ENCODE measurements around the gene USP21. TPM values are rescaled to one million over a fixed set of nuclear protein-coding genes. Genes with fewer than 3 reads are reported as not detected.

Gene USP21
- total RNA-seq (2013) = 8.6 TPM
- 10 to 100 TPM; 11.0 to 42.8 (median 11.3) TPM for polyA plus RNA-seq
- polyA minus RNA-seq = 8.5 and 10.1 TPM in 2 replicates
- total RNA-seq = 1.2 to 12.0 (median 7.7) reads per million in 11 experiments

- Mint-ChIP-seq H3K36me3 (peaks cover 42 to 61% of the 10 kb centered on the region in 2 donors), H3K4me1 (peaks cover 44% of the 10 kb centered on the region), H3K27ac (peak within 1 kb of the TSS; percentile 78 to 94 (median 85)), H3K27me3 (ENCODE audit: low read depth in 3 of 3) (no peaks in the 10 kb centered on the region), H3K4me3 (peak within 1 kb of the TSS; percentile 85 to 87), H3K9me3 (no peaks in the 10 kb centered on the region)
- 6% methylated on average over 47 of the region's 60 CpGs for WGBS (ENCODE audit: insufficient coverage)
- TF ChIP-seq CTCF (IDR thresholded peaks at IDR 0.05) = no peak
- Histone ChIP-seq H3K36me3 (replicated peaks in 1 of 2; ENCODE audit: control insufficient read depth in 1 of 2, insufficient read depth in 2 of 2, low read length in 2 of 2) (peaks cover 38 to 55% of the 10 kb centered on the region in 2 donors), H3K4me2 (replicated peaks; ENCODE audit: extremely low read depth, low read length, poor library complexity, severe bottlenecking) (peak within 1 kb of the TSS; percentile 97), H3K9ac (ENCODE audit: insufficient read depth, low read length, poor library complexity, severe bottlenecking) (peak within 1 kb of the TSS; percentile 87), H3K4me1 (ENCODE audit: control insufficient read depth in 1 of 2, insufficient read depth in 2 of 2, low read length in 2 of 2) (peaks cover 20 to 36% of the 10 kb centered on the region in 2 donors), H3K79me2 (ENCODE audit: insufficient read depth, low read length) (peaks cover 36% of the 10 kb centered on the region), H3K4me3 (replicated peaks in 1 of 3; ENCODE audit: low read depth in 2 of 3, low read length in 3 of 3) (peak within 1 kb of the TSS; percentile 69 to 97 (median 94)), H2AFZ (ENCODE audit: insufficient read depth, low read depth, low read length, poor library complexity, severe bottlenecking) (peak within 1 kb of the TSS; percentile 92), H4K20me1 (ENCODE audit: insufficient read depth, low read length) (no peaks in the 10 kb centered on the region), H3K9me3 (replicated peaks in 1 of 2; ENCODE audit: control insufficient read depth in 1 of 2, insufficient read depth in 1 of 2, low read length in 2 of 2) (no peaks in the 10 kb centered on the region), H3K27me3 (ENCODE audit: control insufficient read depth in 2 of 2, insufficient read depth in 2 of 2, low read length in 2 of 2) (no peaks in the 10 kb centered on the region), H3K27ac (ENCODE audit: low read depth in 1 of 2, low read length in 2 of 2) (peak within 1 kb of the TSS; percentile 52 to 85)
- intact Hi-C loops (cut with micrococcal nuclease) = no loop called here
- DNase-seq = peak; percentile 82 to 87 (median 85)
Measured at GRCh38 chr1:161159087-161159912, at the start of gene USP21. USP21 (plus strand) TSS chr1:161159500; CDS start chr1:161160641, 1,141 bp downstream.

- Mint-ChIP-seq H3K27ac (peak overlapping the region; percentile 75 to 89 (median 82)), H3K4me1 (peaks cover 50% of the 10 kb centered on the region), H3K4me3 (peak overlapping the region in 1 of 2 donors; percentile 59), H3K27me3 (ENCODE audit: low read depth in 3 of 3) (no peaks in the 10 kb centered on the region), H3K36me3 (peaks cover 16 to 38% of the 10 kb centered on the region in 2 donors), H3K9me3 (no peaks in the 10 kb centered on the region)
- Histone ChIP-seq H3K4me2 (replicated peaks; ENCODE audit: extremely low read depth, low read length, poor library complexity, severe bottlenecking) (peak overlapping the region; percentile 37), H3K27me3 (ENCODE audit: control insufficient read depth in 2 of 2, insufficient read depth in 2 of 2, low read length in 2 of 2) (no peaks in the 10 kb centered on the region), H4K20me1 (ENCODE audit: insufficient read depth, low read length) (peaks cover 96% of the 10 kb centered on the region), H3K4me1 (ENCODE audit: control insufficient read depth in 1 of 2, insufficient read depth in 2 of 2, low read length in 2 of 2) (peaks cover 30 to 49% of the 10 kb centered on the region in 2 donors), H3K79me2 (ENCODE audit: insufficient read depth, low read length) (peaks cover 100% of the 10 kb centered on the region), H2AFZ (ENCODE audit: insufficient read depth, low read depth, low read length, poor library complexity, severe bottlenecking) (no peak overlapping the region), H3K9ac (ENCODE audit: insufficient read depth, low read length, poor library complexity, severe bottlenecking) (no peak overlapping the region), H3K36me3 (replicated peaks in 1 of 2; ENCODE audit: control insufficient read depth in 1 of 2, insufficient read depth in 2 of 2, low read length in 2 of 2) (peaks cover 0 to 21% of the 10 kb centered on the region in 2 donors), H3K4me3 (replicated peaks in 1 of 3; ENCODE audit: low read depth in 2 of 3, low read length in 3 of 3) (peak overlapping the region in 1 of 3 experiments; percentile 30), H3K27ac (ENCODE audit: low read depth in 1 of 2, low read length in 2 of 2) (peak overlapping the region in 1 of 2 donors; percentile 70), H3K9me3 (replicated peaks in 1 of 2; ENCODE audit: control insufficient read depth in 1 of 2, insufficient read depth in 1 of 2, low read length in 2 of 2) (no peaks in the 10 kb centered on the region)
- intact Hi-C loops (cut with micrococcal nuclease) = no loop called here
- TF ChIP-seq CTCF (IDR thresholded peaks at IDR 0.05) = no peak
- DNase-seq = peak in 2 of 3 donors; percentile 44 to 54
- no CpG with 5 or more reads among the region's 3 CpGs for WGBS (ENCODE audit: insufficient coverage)
Measured at GRCh38 chr1:161111117-161111516, 48.2 kb upstream of the USP21 start.

Data from CD14-positive monocyte (primary cell).